Panc1 (cell line): ENCODE data around the gene CNTN1.

Experiments
- CTCF ChIP-seq: fragments of 450-650 bp; IDR thresholded peaks from 2 replicates; pipeline ENCODE4 v1.5.1; 2017; ENCODE audit warnings: mild to moderate bottlenecking
- POLR2AphosphoS5 ChIP-seq: IDR thresholded peaks from 2 replicates; pipeline ENCODE4 v1.6.1; 2012; ENCODE audit warnings: mild to moderate bottlenecking, low read depth, low read length, moderate library complexity
- REST ChIP-seq, 2 experiments: IDR thresholded peaks; 2 replicates each; pipeline ENCODE4 v1.6.1; 2011 to 2012; ENCODE audit warnings: low read depth in 2 of 2, control low read depth in 1 of 2, low read length in 1 of 2, mild to moderate bottlenecking in 1 of 2, moderate library complexity in 1 of 2; ENCODE audit not compliant: insufficient read depth in 1 of 2
- SIN3A ChIP-seq: IDR thresholded peaks from 2 replicates; pipeline ENCODE4 v1.6.1; 2012; ENCODE audit warnings: low read depth, mild to moderate bottlenecking, low read length, moderate library complexity, borderline replicate concordance; ENCODE audit not compliant: insufficient read depth

GRCh38 chr12:40762072-40762471 lies 69.8 kb downstream of the CNTN1 start:
- TF ChIP-seq CTCF (no peak), SIN3A (no peak), POLR2AphosphoS5 (no peak), REST (IDR thresholded peaks at IDR 0.05; ENCODE audit: insufficient read depth in 1 of 2, low read depth in 2 of 2, low read length in 1 of 2) (no peak)
